ENCODE data around the gene ADAM10.
"Not testable (repeated sequence)": the region's sequence is repeated elsewhere in the genome, so short reads cannot be mapped to it uniquely, and the experiment has no call there.

DNA sequence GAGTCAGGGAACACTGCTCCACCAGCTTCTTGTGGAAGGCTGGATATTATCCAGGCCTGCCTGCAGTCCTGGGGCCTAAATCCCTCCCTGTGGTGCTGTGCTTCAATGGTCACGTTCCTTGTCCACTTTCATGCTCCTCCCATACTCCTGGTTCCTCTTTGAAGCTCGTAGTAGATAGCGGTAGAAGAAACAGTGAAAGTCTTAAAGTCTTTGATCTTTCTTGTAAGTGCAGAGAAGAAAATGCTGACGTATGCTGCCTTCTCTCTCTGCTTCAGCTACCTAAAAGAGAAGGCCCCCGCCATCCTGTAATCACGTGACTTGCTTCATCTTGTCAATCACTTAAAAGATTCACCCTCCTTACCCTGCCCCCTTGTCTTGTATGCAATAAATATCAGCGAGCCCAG, 19.1 kb upstream of the ADAM10 start:
- not testable (repeated sequence) for TF ChIP-seq CTCF, POLR2A (IDR thresholded peaks at IDR 0.05)
